Esophagus (tissue), 2 donors: ENCODE results near the gene TARS3. TPM values are rescaled to one million over a fixed set of nuclear protein-coding genes. Genes with fewer than 3 reads are reported as not detected.

ENCODE experiments used
- H3K27ac ChIP-seq, 2 donors: one replicate each; pipeline ENCODE4 v1.5.1; 2013; ENCODE audit warnings: low read depth in 2 of 2, mild to moderate bottlenecking in 2 of 2, inconsistent platforms in 1 of 2, low read length in 1 of 2, moderate library complexity in 1 of 2
- H3K27me3 ChIP-seq, 2 donors: one replicate each; pipeline ENCODE4 v1.6.1; 2013; ENCODE audit warnings: low read length in 2 of 2, control low read depth in 1 of 2, mild to moderate bottlenecking in 1 of 2; ENCODE audit not compliant: insufficient read depth in 2 of 2, control insufficient read depth in 1 of 2
- H3K36me3 ChIP-seq, 2 donors: one replicate each; pipeline ENCODE4 v1.6.1; 2013; ENCODE audit warnings: low read length in 1 of 2; ENCODE audit not compliant: control insufficient read depth in 2 of 2, insufficient read depth in 2 of 2
- H3K4me1 ChIP-seq, 2 donors: one replicate each; pipeline ENCODE4 v1.6.1; 2013; ENCODE audit warnings: low read length in 1 of 2; ENCODE audit not compliant: control insufficient read depth in 2 of 2, insufficient read depth in 2 of 2
- H3K4me3 ChIP-seq, 2 donors: one replicate each; pipeline ENCODE4 v1.5.1; 2013; ENCODE audit warnings: low read length in 2 of 2, mild to moderate bottlenecking in 2 of 2, low read depth in 1 of 2, moderate library complexity in 1 of 2
- H3K9me3 ChIP-seq, 2 donors: one replicate each; pipeline ENCODE4 v1.6.1; 2013; ENCODE audit warnings: mild to moderate bottlenecking in 2 of 2, low read depth in 1 of 2, low read length in 1 of 2, moderate library complexity in 1 of 2; ENCODE audit not compliant: control insufficient read depth in 2 of 2, insufficient read depth in 1 of 2
- WGBS, 2 donors: extraction: QIAGEN DNeasy Blood & Tissue Kit; methylation state at CpG; one replicate each; pipeline ENCODE4 v1.1.7; 2013; 5-methylcytosine and 5-hydroxymethylcytosine counted together
- polyA plus RNA-seq, 2 donors: library from polyadenylated mRNA; stranded (reverse); fragments of 200-250 nt; gene quantifications; one replicate each; pipeline ENCODE4 v1.2.3, GENCODE V29; 2013
- donor health status: healthy with polysubstance abuse.
- donor health status: Bipolar disorder and iron deficiency.

Gene TARS3
- polyA plus RNA-seq, 2 donors: 3.2 to 4.2 TPM

GRCh38 chr15:101620671-101621070, 103.6 kb downstream of the TARS3 start:
- no peaks in the 10 kb centered on the region for H3K27me3 ChIP-seq
- H3K9me3 ChIP-seq: no peaks in the 10 kb centered on the region
- H3K27ac ChIP-seq: no peak overlapping the region
- peaks cover 2 to 4% of the 10 kb centered on the region in 2 donors for H3K4me1 ChIP-seq
- WGBS, 2 donors: 84 to 88% methylated on average over 10 of the region's 10 CpGs
- no peaks in the 10 kb centered on the region for H3K36me3 ChIP-seq
- H3K4me3 ChIP-seq: no peak overlapping the region

GRCh38 chr15:101619615-101619865, 104.7 kb downstream of the TARS3 start:
- H3K4me1 ChIP-seq: peaks cover 5 to 6% of the 10 kb centered on the region in 2 donors
- no peaks in the 10 kb centered on the region for H3K27me3 ChIP-seq
- no peak overlapping the region for H3K27ac ChIP-seq
- no peaks in the 10 kb centered on the region for H3K36me3 ChIP-seq
- 96% methylated on average over 6 of the region's 6 CpGs for WGBS, 2 donors
- no peak overlapping the region for H3K4me3 ChIP-seq
- H3K9me3 ChIP-seq: no peaks in the 10 kb centered on the region

- no peak overlapping the region for H3K27ac ChIP-seq
- no peaks in the 10 kb centered on the region for H3K9me3 ChIP-seq
- H3K4me3 ChIP-seq: no peak overlapping the region
- H3K27me3 ChIP-seq: no peaks in the 10 kb centered on the region
- WGBS, 2 donors: 85 to 87% methylated on average over 13 of the region's 13 CpGs
- H3K4me1 ChIP-seq: peaks cover 5 to 6% of the 10 kb centered on the region in 2 donors
- no peaks in the 10 kb centered on the region for H3K36me3 ChIP-seq
Observed at GRCh38 chr15:101618851-101619614, 105.2 kb downstream of the TARS3 start.

GRCh38 chr15:101618076-101618475, 106.2 kb downstream of the TARS3 start:
- H3K27ac ChIP-seq: no peak overlapping the region
- WGBS, 2 donors: 96 to 97% methylated on average over 10 of the region's 10 CpGs
- no peaks in the 10 kb centered on the region for H3K9me3 ChIP-seq
- no peaks in the 10 kb centered on the region for H3K27me3 ChIP-seq
- H3K4me1 ChIP-seq: peaks cover 6% of the 10 kb centered on the region in 2 donors
- H3K4me3 ChIP-seq: no peak overlapping the region
- no peaks in the 10 kb centered on the region for H3K36me3 ChIP-seq

DNA sequence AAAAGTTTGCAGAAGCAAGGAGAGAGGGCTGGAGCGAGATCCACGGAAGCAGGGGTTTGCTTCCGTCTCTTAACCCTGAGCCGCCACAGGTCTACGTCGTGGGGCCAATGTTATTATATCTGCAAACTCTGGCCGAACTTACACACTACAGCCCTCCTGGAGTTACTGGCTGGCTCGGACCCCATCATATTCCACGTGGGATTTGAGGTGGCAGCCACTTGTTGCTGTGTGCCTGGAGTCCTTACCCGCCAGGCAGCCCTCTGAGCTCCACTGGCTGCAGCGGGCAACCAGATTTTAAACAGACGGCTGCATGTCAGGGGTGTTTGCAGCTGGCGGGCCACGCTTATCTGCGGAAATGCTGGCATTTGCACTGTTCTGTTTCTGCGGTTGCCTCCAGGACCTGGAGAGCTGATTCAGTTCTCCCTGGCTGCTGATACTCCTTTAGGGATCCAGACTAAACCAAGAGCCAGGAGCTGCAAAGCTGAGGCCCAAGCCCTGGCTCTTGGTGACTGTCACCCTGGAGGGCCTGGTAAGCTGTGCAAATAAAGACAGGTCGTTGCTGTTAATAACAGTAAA, 106.8 kb downstream of the TARS3 start:
- H3K27me3 ChIP-seq: no peaks in the 10 kb centered on the region
- no peaks in the 10 kb centered on the region for H3K9me3 ChIP-seq
- WGBS, 2 donors: 89 to 91% methylated on average over 17 of the region's 17 CpGs
- H3K36me3 ChIP-seq: no peaks in the 10 kb centered on the region
- H3K4me1 ChIP-seq: peaks cover 6% of the 10 kb centered on the region in 2 donors
- H3K4me3 ChIP-seq: no peak overlapping the region
- H3K27ac ChIP-seq: no peak overlapping the region

DNA sequence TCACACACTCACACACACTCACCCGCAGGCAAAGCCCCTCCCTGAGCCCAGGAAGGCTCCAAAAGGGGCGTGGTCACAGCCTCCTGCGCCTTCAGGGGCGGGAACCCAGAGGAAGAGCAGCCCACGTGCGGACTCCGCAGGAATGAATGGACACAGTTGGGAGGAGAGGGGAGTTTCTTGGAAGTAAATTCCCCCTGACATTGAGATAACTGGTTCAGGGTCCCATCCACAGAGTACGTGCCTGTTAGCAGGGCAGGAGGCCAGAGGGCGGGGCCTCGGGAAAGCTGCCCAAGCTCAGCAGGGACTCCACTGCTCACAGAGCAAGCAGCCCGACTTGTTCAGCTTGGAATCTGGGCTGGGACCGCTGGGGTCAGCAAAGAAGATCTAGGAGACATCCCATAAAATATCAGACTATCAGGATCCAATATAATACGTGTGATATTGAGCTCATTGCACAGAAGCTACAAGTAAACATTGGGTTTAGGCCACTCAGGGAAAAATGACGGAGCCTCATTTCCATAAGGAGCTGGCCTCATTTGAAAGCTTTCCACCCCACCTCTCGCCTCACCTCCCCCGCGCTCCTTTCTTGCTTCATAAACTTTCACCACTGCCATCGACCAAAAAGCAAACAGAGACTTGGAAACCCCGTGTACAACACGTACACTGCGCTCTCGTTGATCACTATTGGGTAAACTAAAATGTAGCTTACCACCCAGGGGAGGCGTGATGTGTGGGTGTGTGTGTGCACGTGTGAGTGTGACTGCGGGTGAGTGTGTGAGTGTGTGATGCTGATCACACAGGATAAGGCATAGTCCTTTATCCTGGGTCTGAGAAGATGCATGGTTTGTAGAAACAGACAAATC, 108.1 kb downstream of the TARS3 start:
- no peaks in the 10 kb centered on the region for H3K36me3 ChIP-seq
- H3K4me3 ChIP-seq: peak overlapping the region in 1 of 2 donors; percentile 3
- no peak overlapping the region for H3K27ac ChIP-seq
- 25 to 27% methylated on average over 25 of the region's 25 CpGs for WGBS, 2 donors
- peaks cover 6% of the 10 kb centered on the region in 2 donors for H3K4me1 ChIP-seq
- H3K27me3 ChIP-seq: no peaks in the 10 kb centered on the region
- H3K9me3 ChIP-seq: no peaks in the 10 kb centered on the region

DNA sequence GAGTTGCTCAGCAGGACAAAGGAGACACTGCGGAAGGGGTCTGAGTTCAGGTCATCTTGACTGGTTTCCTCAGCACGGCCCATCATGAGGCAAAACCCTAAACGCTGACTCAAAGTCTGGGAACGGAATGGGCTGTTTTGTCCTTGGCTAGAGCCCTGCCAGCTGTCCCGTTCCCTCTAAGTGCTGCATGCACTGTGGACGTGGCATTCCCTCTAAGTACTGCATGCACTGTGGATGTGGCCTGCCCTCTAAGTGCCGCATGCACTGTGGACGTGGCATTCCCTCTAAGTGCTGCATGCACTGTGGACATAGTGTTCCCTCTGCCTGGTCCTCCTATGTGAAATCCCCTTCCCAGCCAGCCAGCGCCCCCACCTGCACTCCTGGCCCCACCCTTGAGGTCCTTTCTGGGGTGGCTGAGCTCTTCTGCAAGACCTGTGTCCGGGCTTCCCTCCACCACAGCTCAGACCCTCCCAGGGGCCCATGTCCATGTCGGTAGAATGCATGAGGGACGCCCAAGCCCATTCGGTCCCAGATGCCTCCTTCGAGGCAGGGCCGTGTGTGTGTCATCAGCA, 108.8 kb downstream of the TARS3 start:
- H3K4me3 ChIP-seq: no peak overlapping the region
- H3K27me3 ChIP-seq: no peaks in the 10 kb centered on the region
- H3K36me3 ChIP-seq: no peaks in the 10 kb centered on the region
- H3K4me1 ChIP-seq: peaks cover 6% of the 10 kb centered on the region in 2 donors
- H3K27ac ChIP-seq: no peak overlapping the region
- 49 to 60% methylated on average over 15 of the region's 15 CpGs for WGBS, 2 donors
- no peaks in the 10 kb centered on the region for H3K9me3 ChIP-seq

DNA sequence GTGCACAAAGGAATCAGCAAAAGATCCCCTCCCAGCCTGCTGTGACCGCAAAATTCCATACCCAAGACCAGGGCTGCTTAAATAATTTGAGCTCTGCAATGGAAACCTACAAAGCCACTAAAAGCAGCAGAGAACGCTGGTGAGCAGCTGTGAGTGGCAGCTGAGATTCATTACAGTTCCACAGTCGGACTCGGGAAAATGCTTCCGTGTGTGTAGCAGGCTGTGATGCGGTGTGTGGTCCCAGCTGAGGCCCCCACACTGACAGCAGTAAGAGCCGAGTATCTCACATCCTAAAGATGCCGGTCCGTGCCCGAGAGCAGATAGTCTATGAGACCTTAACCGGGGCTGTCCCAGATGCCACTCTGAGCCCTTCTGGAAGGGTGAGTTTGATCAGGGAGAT, 109.5 kb downstream of the TARS3 start:
- Histone ChIP-seq H3K27me3 (no peaks in the 10 kb centered on the region), H3K4me1 (peaks cover 6% of the 10 kb centered on the region in 2 donors), H3K27ac (no peak overlapping the region), H3K4me3 (no peak overlapping the region), H3K36me3 (no peaks in the 10 kb centered on the region), H3K9me3 (no peaks in the 10 kb centered on the region)
- WGBS, 2 donors: 88% methylated on average over 11 of the region's 11 CpGs

DNA sequence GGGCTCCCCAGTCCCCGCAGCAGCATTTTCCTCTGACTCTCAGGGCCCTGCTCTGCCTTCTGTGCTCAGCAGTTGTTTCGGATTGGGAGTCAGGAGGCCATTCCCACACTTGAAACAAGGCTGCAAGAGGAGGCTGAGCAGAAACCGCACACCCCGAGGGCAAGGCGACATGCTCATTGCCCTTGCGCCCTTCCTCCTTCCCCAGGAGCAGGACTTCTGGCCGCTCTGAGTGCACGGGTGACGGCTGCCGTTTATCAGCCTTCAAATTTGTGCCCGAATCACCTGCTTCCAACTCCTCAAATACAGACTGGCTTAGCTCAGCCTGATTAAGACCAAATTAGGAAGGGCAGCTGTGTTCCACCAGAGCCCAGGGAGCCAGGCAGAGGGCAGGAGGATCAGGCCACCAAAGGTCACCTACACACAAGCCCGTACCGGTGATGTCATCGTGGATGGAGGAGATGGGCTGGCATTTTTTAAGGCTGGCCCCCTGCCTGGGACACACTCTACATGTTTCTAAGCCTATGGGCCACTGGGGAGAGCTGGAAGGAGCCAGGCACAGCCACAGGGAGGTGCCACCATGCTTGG, 110.2 kb downstream of the TARS3 start:
- Histone ChIP-seq H3K4me1 (peaks cover 6% of the 10 kb centered on the region in 2 donors), H3K27ac (no peak overlapping the region), H3K4me3 (no peak overlapping the region), H3K9me3 (no peaks in the 10 kb centered on the region), H3K27me3 (no peaks in the 10 kb centered on the region), H3K36me3 (no peaks in the 10 kb centered on the region)
- 71 to 72% methylated on average over 14 of the region's 14 CpGs for WGBS, 2 donors
